GM19025 (cell line): Measurements from ENCODE around the gene THSD4.
"Not testable (repeated sequence)": the region's sequence is repeated elsewhere in the genome, so short reads cannot be mapped to it uniquely, and the experiment has no call there.

Experiments used
- ATAC-seq: cut with Tn5 transposase; IDR thresholded peaks from one replicate; pipeline ENCODE4 v1.9.1; 2021; ENCODE audit warnings: mild to moderate bottlenecking, low read depth, moderate library complexity; ENCODE audit not compliant: unreplicated experiment

THSD4 gene

DNA sequence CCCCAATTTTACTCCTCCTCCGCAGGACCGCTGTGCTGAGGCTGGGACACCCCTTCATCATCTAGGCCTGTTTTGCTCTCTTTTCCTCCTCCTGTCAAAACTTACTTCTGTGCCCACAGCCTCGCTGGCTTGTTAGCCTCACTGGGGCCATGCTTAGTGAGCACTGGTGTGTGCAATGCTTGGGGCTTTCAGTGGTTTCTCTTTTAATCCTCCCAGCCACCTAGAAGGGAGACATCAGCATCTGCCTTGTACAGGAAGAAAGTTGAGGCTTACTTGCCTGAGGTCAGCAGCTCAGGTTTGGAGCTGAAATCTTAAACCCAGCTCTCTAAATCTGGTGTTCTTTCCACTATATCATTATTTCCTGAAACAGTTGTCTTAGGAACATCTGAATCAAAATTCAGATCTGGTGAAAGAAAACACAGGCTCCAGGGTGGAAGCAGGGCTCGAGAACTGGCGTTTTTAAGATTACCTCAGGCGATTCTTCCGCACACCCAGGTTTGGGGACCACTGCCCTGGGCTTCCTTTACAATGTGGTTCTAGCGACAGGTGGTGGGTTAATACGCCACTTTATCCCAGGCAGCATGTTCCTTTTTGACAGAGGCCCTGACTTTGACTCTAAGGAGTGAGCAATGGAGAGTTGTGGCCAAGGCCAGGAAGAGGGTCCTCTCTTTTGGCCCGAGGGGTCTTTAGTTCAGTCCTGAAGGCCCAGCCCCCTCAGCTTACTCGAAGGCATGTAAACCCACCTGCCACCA, 3.8 kb downstream of the THSD4 start:
- no peak for ATAC-seq

DNA sequence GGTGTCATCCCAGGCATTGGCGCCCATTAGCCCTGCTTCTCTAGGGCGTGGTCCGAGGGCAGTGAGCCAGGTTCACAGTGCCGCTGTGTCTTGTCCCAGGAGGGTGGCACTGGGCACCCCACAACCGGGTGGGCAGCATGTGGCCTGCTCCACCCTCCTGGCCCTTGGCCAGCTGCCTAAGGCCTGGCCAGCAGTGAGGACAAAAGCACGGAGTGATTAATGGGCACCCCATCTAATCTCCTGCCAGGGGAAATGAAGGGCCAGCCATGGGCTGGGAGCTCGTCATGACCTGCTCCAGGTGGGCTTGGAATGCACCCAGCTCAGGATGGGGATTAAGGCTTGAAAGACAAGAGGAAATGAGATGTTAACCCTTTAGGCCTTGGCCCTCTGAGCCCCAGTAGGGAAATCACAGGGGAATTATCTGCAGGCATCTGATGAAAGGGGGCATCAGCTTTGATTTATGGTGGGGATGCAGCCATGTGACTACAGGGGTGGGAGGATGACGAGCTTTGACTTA, 5.2 kb downstream of the THSD4 start:
- no peak for ATAC-seq

DNA sequence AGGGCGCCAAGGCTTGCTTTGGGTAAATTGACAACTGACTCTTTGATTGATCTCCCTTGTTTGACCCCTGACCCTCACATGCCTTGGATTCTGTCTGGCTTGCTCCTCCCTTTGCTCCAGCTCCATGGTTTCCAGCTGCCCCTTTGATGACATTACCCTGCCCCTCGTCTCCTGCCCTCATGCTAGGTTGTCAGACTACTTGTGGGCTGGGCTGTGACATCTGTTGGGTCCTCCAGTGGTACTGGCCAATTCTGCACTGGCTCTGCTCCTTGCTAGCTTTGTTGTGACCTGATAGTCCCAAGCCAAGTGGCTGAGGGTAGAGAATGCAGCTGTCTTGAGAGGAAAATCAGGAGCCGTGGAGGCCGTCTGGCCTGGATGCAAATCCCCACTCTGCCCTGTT, 6.2 kb downstream of the THSD4 start:
- no peak for ATAC-seq

DNA sequence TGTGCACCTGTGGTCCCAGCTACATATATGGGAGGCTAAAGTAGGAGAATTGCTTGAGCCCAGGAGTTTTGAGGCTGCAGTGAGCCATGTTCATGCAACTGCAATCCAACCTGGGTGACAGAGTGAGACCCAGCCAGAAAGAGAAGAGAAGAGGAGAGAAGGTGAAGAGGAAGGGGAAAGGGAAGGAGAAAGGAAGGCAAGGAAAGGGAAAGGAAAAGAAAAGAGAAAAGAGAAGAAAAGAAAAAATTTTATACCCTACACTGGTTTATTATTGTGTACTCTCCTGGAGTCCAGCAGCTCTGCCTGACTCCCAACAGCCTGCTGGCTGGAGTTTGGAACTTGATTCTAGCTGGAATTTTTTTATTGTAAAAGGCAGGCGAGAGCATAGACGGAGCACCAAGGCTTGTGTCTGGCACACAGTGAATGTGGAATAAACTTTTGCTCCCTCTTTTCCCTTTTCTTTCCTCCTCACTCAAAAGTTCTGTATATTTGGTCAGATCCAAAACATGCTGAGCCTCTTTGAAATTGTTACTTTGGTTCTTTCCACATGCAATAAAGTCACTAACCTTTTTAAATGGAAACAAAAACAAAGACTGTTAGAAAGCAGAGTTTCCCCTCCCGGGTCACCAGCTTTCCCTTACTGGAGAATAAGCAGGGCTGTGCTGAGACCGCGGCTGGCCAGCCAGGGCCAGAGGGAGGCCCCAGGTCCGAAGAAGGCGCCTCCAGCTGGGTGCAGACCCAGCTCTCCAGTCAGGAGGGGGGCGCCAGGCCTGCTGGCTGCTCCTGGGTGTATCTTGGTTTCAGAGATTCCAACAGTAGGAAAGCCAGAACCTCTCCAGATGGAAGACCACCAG, 9.9 kb downstream of the THSD4 start:
- ATAC-seq = no peak

DNA sequence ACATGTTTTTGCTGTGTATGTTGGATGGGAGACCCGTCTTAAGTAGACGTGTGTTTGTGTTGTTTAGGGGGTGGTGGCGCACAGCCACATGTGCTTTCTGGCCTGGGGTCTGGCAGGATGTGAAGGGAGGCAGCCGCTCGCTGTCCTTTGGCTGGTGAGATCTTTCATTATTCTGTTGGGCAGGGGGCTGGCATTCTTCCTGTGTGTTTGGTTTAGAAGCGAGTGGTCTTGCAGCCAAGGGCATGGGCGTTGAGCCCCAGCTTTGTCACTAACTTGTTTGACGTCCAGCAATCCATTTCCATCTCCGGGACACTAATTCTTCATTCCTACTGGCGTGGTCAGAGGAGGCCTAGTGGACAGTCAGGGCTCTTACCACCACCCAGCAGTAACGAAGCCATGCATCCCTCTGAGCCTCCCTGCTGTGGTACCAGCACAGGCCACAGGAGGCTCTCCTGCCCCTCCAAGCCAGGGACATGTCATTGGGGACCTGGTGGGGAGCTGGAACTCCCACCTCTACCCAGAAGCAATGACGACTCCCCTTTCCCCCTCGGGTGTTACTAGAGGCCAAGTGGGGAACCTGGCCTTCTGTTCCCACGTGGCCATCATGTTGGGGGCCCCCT, 10.7 kb downstream of the THSD4 start:
- ATAC-seq = no peak

DNA sequence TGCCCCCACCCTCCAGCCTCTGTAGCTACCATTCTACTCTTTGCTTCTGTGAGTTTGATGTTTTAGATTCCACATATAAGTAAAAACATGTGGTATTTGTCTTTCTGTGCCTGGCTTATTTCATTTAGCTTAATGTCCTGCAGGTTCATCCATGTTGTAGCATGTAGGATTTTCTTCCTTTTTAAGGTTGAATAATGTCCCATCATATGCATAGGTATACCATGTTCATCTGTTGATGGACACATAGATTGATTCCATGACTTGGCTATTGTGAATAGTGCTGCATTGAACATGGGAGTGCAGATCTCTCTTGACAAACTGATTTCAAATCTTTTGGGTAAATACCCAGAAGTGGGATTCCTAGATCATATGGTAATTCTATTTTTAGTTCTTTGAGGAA, 11.8 kb downstream of the THSD4 start:
- no peak for ATAC-seq

DNA sequence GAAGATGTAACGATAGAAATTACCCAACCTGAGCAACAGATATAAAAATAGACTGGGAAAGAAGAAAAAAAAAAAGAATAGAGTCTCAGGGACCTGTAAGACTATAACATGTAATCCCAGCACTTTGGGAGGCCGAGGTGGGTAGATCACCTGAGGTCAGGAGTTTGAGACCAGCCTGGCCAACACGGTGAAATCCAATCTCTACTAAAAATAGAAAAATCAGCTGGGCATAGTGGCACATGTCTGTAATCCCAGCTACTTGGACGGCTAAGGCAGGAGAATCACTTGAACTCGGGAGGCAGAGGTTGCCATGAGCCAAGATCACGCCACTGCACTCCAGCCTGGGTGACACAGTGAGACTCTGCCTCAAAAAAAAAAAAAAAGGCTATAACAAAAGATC, 12.9 kb downstream of the THSD4 start:
- not testable (repeated sequence) for ATAC-seq

DNA sequence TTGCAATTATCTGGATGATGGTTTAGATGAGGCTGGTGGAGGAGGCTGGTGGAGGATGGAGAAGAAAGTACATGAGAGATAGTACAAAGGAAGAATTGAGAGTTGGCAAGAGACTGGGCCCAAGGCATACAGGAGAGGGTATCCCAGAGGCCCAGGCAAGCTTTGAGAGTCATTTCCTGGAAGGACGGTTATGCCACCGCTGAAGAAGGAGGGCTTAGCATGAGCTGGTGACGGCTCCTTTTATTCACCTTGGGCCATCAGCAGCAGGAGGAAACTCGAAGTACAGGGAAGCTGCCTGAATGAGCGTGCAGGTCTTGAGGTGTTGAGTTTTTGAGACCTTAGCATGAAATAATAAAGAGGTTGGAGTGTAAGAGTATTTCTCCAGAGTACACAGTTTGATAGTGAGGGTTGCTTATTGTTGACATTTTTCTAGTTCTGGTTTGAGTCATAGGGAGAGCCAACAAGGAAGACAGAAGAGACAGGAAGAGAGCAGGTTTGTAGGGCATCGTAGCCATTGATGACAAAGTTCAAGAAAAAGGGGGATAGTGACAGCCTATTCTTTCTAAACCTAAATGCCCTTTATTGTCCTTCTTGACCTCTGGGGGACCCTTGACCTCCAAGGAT, 13.8 kb downstream of the THSD4 start:
- ATAC-seq = no peak

DNA sequence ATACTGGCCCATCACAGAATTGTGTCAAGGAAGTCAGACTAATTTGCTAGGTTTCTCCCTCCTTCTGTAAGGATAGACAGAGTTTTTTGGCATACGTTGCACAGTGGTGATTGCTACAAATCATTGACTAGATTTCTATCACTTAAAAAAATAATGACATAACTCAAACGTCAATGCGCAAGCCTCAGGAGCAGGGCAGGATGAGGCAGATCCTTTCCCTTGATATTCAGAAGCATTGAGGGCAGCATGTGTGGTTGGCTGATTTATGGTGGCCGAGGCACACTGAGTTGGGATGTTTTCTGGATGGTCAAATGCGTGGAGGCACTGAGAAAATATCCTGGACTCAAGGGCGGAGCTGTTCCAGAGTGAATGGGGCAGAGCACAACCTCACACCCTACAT, 14.4 kb downstream of the THSD4 start:
- no peak for ATAC-seq

DNA sequence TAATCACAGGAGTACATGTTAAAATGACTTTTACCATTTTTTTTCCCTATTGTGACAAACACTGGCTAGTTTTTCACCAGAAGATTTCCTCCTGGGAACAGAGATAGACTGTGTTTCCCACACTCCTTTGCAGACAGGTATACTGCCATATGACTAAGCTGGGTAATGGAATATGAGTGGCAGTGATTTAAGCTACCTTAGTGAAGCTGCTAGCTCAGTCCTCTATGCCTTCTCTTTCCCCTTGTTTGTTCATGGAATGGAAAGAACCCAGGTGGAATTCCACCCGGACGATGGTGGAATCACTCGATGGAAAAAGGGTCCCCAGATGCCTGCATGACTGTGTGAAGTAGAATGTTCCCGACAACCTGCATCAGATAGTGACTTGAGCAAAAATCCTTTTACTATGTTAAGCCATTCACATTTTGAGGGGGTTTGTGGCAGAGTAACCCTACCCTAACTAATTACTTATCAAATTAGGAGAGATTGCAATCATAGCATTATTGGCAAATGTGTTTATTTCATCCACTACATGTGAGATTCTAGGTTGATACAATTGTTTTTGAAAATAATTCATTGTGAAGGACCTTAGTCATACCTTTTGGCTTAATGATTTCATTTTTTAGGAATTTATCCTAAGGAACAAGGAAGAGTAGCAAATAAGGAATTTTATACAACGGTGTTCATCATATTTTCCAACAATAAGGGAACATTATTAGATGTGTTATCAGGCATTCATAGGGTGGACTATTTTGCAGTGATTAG, 16.5 kb downstream of the THSD4 start:
- ATAC-seq = no peak

DNA sequence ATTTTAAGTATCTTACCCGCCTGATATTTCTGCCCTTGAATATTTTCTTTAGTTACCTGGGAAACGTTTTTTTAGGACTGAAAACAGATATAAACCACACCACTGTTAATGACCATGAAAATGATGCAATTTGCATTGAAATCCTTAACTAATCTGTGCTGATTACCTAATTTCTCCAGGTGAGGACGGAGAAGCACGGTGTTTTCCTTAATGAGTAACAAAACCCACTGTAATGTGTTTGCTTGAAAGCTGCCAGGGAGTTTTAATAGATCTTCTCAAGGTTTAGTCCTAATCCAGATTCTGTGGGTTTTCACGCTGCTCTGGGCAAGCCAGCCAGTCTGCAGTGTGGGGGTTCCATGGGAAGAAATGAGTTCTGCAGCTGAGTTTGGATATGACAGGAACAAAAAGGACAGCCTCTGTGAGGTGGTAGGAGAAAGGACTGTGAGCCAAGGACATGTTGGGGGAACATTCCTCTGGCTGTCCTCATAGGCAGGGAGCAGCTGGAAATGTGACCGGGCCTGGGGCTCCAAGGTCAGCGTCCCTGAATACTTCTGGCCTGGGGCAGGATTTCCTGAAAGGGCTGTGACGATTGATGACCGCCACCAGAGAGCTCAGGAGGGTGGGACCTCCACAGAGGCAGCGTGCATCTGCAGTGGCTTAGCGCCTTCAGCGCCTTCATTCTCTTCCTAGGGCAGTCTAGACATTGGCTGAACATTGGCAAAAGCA, 18.6 kb downstream of the THSD4 start:
- no peak for ATAC-seq

DNA sequence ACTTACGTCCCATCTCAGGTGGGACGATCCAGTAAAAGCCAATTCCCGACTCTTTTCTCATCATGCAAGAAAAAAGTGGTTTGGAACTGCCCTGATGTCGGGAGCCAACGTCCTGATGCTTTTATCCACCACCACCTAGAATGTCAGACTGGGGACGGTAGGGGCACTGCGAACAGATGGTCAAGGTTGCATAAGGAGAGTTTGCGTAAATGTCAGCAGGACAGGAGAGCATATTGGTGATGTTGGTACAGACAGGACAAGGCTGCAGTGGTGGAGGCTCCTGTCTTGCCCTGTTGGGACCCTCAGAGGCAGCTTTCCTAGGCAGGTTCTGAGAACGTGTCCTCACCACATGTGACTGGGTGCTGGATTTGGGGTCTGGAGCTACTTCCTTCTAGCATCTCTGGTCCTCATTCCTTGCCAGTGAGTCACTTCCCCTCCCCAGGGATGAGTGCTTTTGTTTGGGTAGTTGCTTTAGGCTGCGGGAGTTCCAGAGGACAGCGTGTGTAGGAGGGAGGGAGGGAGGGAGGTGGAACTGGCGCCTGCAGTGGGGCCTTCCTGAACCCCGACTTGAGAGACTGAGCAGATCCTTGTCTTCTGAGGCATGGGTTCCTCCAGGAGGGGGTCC, 21.0 kb downstream of the THSD4 start:
- ATAC-seq = no peak

DNA sequence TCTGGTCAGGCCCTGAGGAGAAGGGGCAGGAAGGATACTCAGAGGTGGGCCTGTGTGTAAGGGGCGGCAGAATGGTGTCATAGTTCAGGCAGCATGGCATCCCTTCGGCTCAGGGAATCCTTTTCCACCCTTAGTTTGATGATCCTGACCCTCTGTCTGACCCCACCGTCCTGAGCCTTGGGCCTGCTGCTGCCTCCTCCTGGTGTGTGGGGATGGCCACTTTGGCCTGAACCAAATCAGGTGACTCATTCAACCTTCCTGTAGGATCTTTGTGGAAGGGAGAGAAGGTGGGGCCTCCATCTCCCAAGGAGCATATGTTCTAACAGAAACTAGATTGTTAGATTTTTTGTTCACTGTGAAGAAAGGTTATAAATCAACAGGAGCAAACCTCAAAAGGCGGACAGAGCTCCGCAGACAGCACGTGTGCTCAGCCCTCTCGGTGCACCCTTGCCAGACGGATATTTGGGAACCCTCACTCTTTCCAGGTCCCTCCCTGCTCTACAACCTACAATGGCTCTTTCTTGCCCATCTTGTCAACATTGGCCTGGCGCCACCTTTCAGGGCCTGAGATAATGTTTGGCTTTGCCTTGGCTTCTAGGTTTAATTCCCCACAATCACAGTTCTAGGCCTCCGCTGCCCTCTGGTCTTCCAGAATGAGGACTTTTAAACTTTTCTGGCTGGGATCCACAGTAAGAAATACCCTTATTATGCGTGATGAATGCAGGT, 21.7 kb downstream of the THSD4 start:
- ATAC-seq = no peak

DNA sequence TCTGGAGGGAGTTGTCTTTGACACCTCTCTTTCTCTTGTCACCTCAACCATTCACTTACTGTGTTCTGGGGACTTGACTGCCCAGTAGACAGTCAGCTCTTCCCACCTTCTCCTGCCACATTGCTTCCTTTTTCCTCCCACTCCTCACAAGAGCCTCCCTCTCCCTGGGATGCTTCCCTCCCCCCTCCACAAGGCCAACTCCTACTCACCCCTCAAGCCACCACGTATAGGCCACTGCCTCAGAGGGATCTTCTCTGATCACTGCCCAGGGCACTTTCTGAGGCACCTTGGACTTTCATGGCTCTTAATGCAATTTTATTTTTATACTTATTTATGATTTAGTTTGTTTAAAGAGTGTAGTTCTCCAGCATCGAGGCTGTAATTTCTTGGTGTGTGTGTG, 23.2 kb downstream of the THSD4 start:
- ATAC-seq = no peak

DNA sequence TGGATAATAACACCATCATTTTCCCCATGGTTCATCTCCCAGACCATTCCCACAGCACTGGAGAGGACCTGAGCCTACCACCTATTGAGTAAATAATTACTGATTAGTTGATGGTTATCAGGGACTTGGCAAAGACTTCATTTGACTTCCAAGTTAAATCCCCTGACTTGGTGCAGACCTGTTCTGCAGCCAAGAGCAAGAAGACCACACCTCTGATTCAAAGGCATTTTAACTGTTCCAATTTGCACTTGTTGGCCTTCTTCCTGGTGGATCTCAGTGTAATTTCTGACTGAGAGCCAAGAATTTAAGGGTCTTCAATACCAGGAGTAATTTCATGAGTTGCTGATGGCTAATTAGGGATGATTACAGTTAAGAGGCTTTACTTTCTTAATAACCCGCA, 24.0 kb downstream of the THSD4 start:
- ATAC-seq = no peak

DNA sequence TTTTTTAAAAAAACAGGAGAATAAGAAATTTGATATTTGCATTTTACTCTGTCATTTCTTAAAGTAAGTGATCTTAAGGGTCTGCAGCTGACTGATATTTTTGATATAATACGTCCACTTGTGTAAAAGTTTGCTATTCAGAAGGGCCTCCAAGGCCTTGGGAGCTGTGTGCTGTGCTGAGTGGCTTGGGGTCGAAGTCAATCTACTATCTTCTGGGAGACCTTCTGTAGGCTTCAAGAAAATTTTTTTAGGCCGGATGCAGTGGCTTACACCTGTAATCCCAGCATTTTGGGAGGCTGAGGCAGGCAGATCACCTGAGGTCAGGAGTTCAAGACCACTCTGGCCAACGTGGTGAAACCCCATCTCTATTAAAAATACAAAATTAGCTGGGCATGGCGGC, 26.3 kb downstream of the THSD4 start:
- no peak for ATAC-seq

DNA sequence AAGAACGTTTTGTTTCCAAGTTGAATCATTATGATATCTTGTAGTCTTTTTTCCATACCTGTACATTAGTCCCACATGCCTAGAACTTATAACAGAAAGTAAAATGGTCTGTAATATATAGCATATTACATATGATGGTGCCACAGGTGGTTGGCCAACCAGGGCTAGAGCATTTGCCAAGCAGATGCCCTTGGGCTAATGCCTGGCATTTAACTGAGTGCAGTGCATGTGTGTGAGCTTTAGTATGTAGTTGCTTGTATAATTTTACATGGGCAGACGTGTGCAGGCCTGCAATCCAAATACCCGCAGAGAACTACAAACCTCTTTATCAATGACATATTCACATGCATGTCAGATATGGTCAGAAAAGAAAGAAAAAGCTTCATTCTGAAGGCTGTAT, 27.5 kb downstream of the THSD4 start:
- ATAC-seq = no peak
